A673 (cell line): ENCODE measurements around the gene KCND2. TPM values are rescaled to one million over a fixed set of nuclear protein-coding genes. Genes with fewer than 3 reads are reported as not detected.

ENCODE experiments used
- BruUV-seq: library from RNA; stranded (reverse); fragments of 400-500 nt; replicated peaks from 2 replicates; lab custom pipeline; 2021; lab: Mats Ljungman, UMichigan
- CTCF ChIA-PET: fragments of 300-600 bp; sonication (Branson Sonifier 250); formaldehyde crosslinking; loops from one replicate; lab custom pipeline; 2022; ENCODE audit warnings: antibody characterized with exemption; lab: Charles Lee
- POLR2A ChIA-PET: fragments of 300-600 bp; sonication (Branson Sonifier 250); formaldehyde crosslinking; loops from one replicate; lab custom pipeline; 2022; ENCODE audit warnings: antibody characterized with exemption; ENCODE audit not compliant: low non-redundant PET; lab: Charles Lee
- DNase-seq: peaks from one replicate; pipeline ENCODE4 v3.0.0-alpha.2; 2015; ENCODE audit warnings: low spot score
- H3K27ac ChIP-seq: fragments of 200-600 bp; sonication (generic); 2 replicates; pipeline ENCODE4 v1.5.1; 2016; ENCODE audit warnings: mixed run types, low read depth, mild to moderate bottlenecking, mixed read lengths, antibody characterized with exemption, low read length; ENCODE audit not compliant: poor library complexity, severe bottlenecking
- H3K27me3 ChIP-seq: fragments of 200-600 bp; sonication (generic); replicated peaks from 2 replicates; pipeline ENCODE4 v1.6.1; 2017; ENCODE audit warnings: mixed run types, low read depth, mild to moderate bottlenecking, mixed read lengths, antibody characterized with exemption, low read length; ENCODE audit not compliant: insufficient read depth, poor library complexity
- H3K36me3 ChIP-seq: fragments of 200-600 bp; sonication (generic); 2 replicates; pipeline ENCODE4 v1.6.1; 2016; ENCODE audit warnings: mixed run types, mild to moderate bottlenecking, mixed read lengths, antibody characterized with exemption, low read length; ENCODE audit not compliant: insufficient read depth, poor library complexity, severe bottlenecking
- H3K4me1 ChIP-seq: fragments of 200-600 bp; sonication (generic); 2 replicates; pipeline ENCODE4 v1.6.1; 2017; ENCODE audit warnings: mixed run types, mild to moderate bottlenecking, mixed read lengths, antibody characterized with exemption, low read length; ENCODE audit not compliant: insufficient read depth, poor library complexity, severe bottlenecking
- H3K4me3 ChIP-seq: fragments of 200-600 bp; sonication (generic); 2 replicates; pipeline ENCODE4 v1.5.1; 2016; ENCODE audit warnings: low read depth, mixed run types, mild to moderate bottlenecking, mixed read lengths, low read length; ENCODE audit not compliant: poor library complexity, severe bottlenecking
- H3K9me3 ChIP-seq: fragments of 200-600 bp; sonication (generic); 2 replicates; pipeline ENCODE4 v1.6.1; 2016; ENCODE audit warnings: mixed run types, low read depth, mild to moderate bottlenecking, mixed read lengths, antibody characterized with exemption, low read length; ENCODE audit not compliant: poor library complexity, severe bottlenecking
- EZH2 ChIP-seq: fragments of 200-600 bp; sonication (generic); IDR thresholded peaks from 2 replicates; pipeline ENCODE4 v1.6.1; 2017; ENCODE audit warnings: borderline replicate concordance, low read depth, mild to moderate bottlenecking, mixed read lengths, antibody characterized with exemption, low read length; ENCODE audit not compliant: poor library complexity, severe bottlenecking
- intact Hi-C: fragments of 100-400 bp; cut with micrococcal nuclease; formaldehyde crosslinking; loops from one replicate; pipeline ENCODE4 v1.10.0; 2022; ENCODE audit not compliant: unreplicated experiment
- total RNA-seq: library from RNA; stranded (reverse); gene quantifications from 2 replicates; pipeline ENCODE4 v1.2.3, GENCODE V29; 2021
- TF ChIP-seq, protein P1 (sequence below): fragments of 300-800, 200-600 bp; sonication (generic); conservative IDR thresholded peaks from 2 replicates; pipeline ENCODE4 v1.5.1; 2017; ENCODE audit warnings: low read depth, mild to moderate bottlenecking, antibody characterized with exemption, low read length, moderate library complexity, mixed read lengths

KCND2 gene
- total RNA-seq, 1 experiment from 2014 or later = not detected

GRCh38 chr7:120743128-120743527 lies 470.2 kb downstream of the KCND2 start:
- no peak overlapping the region for H3K27ac ChIP-seq
- BruUV-seq = no TSS peak

GRCh38 chr7:120760050-120760449 lies 487.1 kb downstream of the KCND2 start:
- ChIA-PET CTCF (no interaction called here), POLR2A (no interaction called here)
- H3K27me3 ChIP-seq = no peaks in the 10 kb centered on the region
- H3K4me3 ChIP-seq = no peak overlapping the region
- TF ChIP-seq EZH2 = no peak
- TF ChIP-seq, protein P1, sequence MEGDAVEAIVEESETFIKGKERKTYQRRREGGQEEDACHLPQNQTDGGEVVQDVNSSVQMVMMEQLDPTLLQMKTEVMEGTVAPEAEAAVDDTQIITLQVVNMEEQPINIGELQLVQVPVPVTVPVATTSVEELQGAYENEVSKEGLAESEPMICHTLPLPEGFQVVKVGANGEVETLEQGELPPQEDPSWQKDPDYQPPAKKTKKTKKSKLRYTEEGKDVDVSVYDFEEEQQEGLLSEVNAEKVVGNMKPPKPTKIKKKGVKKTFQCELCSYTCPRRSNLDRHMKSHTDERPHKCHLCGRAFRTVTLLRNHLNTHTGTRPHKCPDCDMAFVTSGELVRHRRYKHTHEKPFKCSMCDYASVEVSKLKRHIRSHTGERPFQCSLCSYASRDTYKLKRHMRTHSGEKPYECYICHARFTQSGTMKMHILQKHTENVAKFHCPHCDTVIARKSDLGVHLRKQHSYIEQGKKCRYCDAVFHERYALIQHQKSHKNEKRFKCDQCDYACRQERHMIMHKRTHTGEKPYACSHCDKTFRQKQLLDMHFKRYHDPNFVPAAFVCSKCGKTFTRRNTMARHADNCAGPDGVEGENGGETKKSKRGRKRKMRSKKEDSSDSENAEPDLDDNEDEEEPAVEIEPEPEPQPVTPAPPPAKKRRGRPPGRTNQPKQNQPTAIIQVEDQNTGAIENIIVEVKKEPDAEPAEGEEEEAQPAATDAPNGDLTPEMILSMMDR = no peak
- H3K36me3 ChIP-seq = no peaks in the 10 kb centered on the region
- H3K4me1 ChIP-seq = no peaks in the 10 kb centered on the region
- H3K9me3 ChIP-seq = no peaks in the 10 kb centered on the region
- intact Hi-C loops = no loop called here
- no peak overlapping the region for H3K27ac ChIP-seq
- no TSS peak for BruUV-seq
- no peak for DNase-seq

More at GRCh38 chr7:120743128-120743527, 470.2 kb downstream of the KCND2 start:
- TF ChIP-seq, protein P1 = no peak
- no peak for TF ChIP-seq EZH2
- Histone ChIP-seq H3K36me3 (no peaks in the 10 kb centered on the region), H3K4me1 (no peaks in the 10 kb centered on the region), H3K9me3 (no peaks in the 10 kb centered on the region), H3K27me3 (no peaks in the 10 kb centered on the region), H3K4me3 (no peak overlapping the region)
- ChIA-PET CTCF (no interaction called here), POLR2A (no interaction called here)
- intact Hi-C loops = no loop called here
- no peak for DNase-seq

DNA sequence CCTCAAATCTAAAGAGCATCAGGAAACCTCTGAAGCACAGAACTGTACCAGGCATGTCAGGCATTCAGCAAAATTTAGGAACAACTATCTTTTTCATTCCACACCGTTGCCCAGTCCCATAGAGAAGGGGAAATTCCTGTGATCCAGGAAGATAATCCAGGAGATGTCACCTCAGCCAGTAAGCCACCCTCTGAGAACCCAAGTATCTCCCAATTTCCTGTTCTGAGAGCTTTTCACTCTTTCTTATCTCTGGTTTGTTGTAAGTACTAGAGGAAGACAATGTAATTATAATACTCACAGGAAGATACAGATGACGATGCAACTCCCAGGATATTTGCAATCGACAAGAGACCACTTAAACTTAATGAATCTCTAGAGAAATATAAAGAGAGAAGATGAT lies 487.9 kb downstream of the KCND2 start:
- ChIA-PET POLR2A (no interaction called here), CTCF (no interaction called here)
- peak; percentile 24 for DNase-seq
- no peak overlapping the region for H3K27ac ChIP-seq
- no peak overlapping the region for H3K4me3 ChIP-seq
- intact Hi-C loops = no loop called here
- TF ChIP-seq EZH2 = no peak
- TF ChIP-seq, protein P1 = no peak
- no peaks in the 10 kb centered on the region for H3K4me1 ChIP-seq
- no peaks in the 10 kb centered on the region for H3K27me3 ChIP-seq
- BruUV-seq = no TSS peak
- H3K36me3 ChIP-seq = no peaks in the 10 kb centered on the region
- no peaks in the 10 kb centered on the region for H3K9me3 ChIP-seq
